ENCODE measurements around the gene DPP9.

Gene DPP9

GRCh38 chr19:4647676-4648644, 75.7 kb downstream of the DPP9 start:
- no peak overlapping the region for H3K4me3 ChIP-seq
- TF ChIP-seq FOXP2 (optimal IDR thresholded peaks at IDR 0.05; ENCODE audit: control extremely low read depth, extremely low read length, insufficient read depth): no peak
- no peak for TF ChIP-seq POLR2AphosphoS5 (IDR thresholded peaks at IDR 0.05; ENCODE audit: borderline replicate concordance, low read depth, low read length)
- TF ChIP-seq EZH2 (IDR thresholded peaks at IDR 0.05): no peak
- no peak overlapping the region for H3K9ac ChIP-seq (ENCODE audit: insufficient read length)
- no peaks in the 10 kb centered on the region for H3K9me3 ChIP-seq (ENCODE audit: low read depth, low read length)
- no peak for DNase-seq (ENCODE audit: low read depth, low spot score)
- no peak overlapping the region for H3K27ac ChIP-seq
- no peaks in the 10 kb centered on the region for H3K36me3 ChIP-seq (ENCODE audit: insufficient read depth, low read length)

GRCh38 chr19:4645718-4646117, 77.9 kb downstream of the DPP9 start:
- Histone ChIP-seq H3K9ac (ENCODE audit: insufficient read length) (no peak overlapping the region), H3K9me3 (ENCODE audit: low read depth, low read length) (no peaks in the 10 kb centered on the region), H3K36me3 (ENCODE audit: insufficient read depth, low read length) (no peaks in the 10 kb centered on the region), H3K27ac (no peak overlapping the region), H3K4me3 (no peak overlapping the region)
- no peak for TF ChIP-seq POLR2AphosphoS5 (IDR thresholded peaks at IDR 0.05; ENCODE audit: borderline replicate concordance, low read depth, low read length)
- TF ChIP-seq EZH2 (IDR thresholded peaks at IDR 0.05): no peak
- DNase-seq (ENCODE audit: low read depth, low spot score): no peak

GRCh38 chr19:4642625-4643024, 81.0 kb downstream of the DPP9 start:
- H3K9ac ChIP-seq (ENCODE audit: insufficient read length): no peak overlapping the region
- no peak overlapping the region for H3K27ac ChIP-seq
- no peaks in the 10 kb centered on the region for H3K9me3 ChIP-seq (ENCODE audit: low read depth, low read length)
- no peak for TF ChIP-seq EZH2 (IDR thresholded peaks at IDR 0.05)
- no peak for TF ChIP-seq FOXP2 (optimal IDR thresholded peaks at IDR 0.05; ENCODE audit: control extremely low read depth, extremely low read length, insufficient read depth)
- TF ChIP-seq POLR2AphosphoS5 (IDR thresholded peaks at IDR 0.05; ENCODE audit: borderline replicate concordance, low read depth, low read length): no peak
- no peak for DNase-seq (ENCODE audit: low read depth, low spot score)
- H3K4me3 ChIP-seq: no peak overlapping the region
- H3K36me3 ChIP-seq (ENCODE audit: insufficient read depth, low read length): no peaks in the 10 kb centered on the region

GRCh38 chr19:4641132-4641531, 82.5 kb downstream of the DPP9 start:
- no peak for DNase-seq (ENCODE audit: low read depth, low spot score)
- Histone ChIP-seq H3K27ac (no peak overlapping the region), H3K9me3 (ENCODE audit: low read depth, low read length) (no peaks in the 10 kb centered on the region), H3K4me3 (no peak overlapping the region), H3K36me3 (ENCODE audit: insufficient read depth, low read length) (no peaks in the 10 kb centered on the region), H3K9ac (ENCODE audit: insufficient read length) (no peak overlapping the region)
- TF ChIP-seq EZH2 (IDR thresholded peaks at IDR 0.05) (no peak), POLR2AphosphoS5 (IDR thresholded peaks at IDR 0.05; ENCODE audit: borderline replicate concordance, low read depth, low read length) (no peak), FOXP2 (optimal IDR thresholded peaks at IDR 0.05; ENCODE audit: control extremely low read depth, extremely low read length, insufficient read depth) (no peak)

GRCh38 chr19:4640247-4641000, 83.2 kb downstream of the DPP9 start:
- H3K27ac ChIP-seq: no peak overlapping the region
- peak overlapping the region; percentile 86 for H3K9ac ChIP-seq (ENCODE audit: insufficient read length)
- TF ChIP-seq FOXP2 (optimal IDR thresholded peaks at IDR 0.05; ENCODE audit: control extremely low read depth, extremely low read length, insufficient read depth) (no peak), EZH2 (IDR thresholded peaks at IDR 0.05) (no peak), POLR2AphosphoS5 (IDR thresholded peaks at IDR 0.05; ENCODE audit: borderline replicate concordance, low read depth, low read length) (no peak)
- peak overlapping the region; percentile 98 for H3K4me3 ChIP-seq
- DNase-seq (ENCODE audit: low read depth, low spot score): no peak
- no peaks in the 10 kb centered on the region for H3K9me3 ChIP-seq (ENCODE audit: low read depth, low read length)
- H3K36me3 ChIP-seq (ENCODE audit: insufficient read depth, low read length): no peaks in the 10 kb centered on the region

GRCh38 chr19:4639531-4640246, 84.0 kb downstream of the DPP9 start:
- no peak for TF ChIP-seq EZH2 (IDR thresholded peaks at IDR 0.05)
- no peak for DNase-seq (ENCODE audit: low read depth, low spot score)
- H3K9ac ChIP-seq (ENCODE audit: insufficient read length): peak overlapping the region; percentile 86
- no peak overlapping the region for H3K27ac ChIP-seq
- H3K36me3 ChIP-seq (ENCODE audit: insufficient read depth, low read length): no peaks in the 10 kb centered on the region
- peak overlapping the region; percentile 98 for H3K4me3 ChIP-seq
- H3K9me3 ChIP-seq (ENCODE audit: low read depth, low read length): no peaks in the 10 kb centered on the region

GRCh38 chr19:4638828-4639530, 84.7 kb downstream of the DPP9 start, which contains the start of gene TNFAIP8L1:
TSS of gene TNFAIP8L1 (plus strand) at chr19:4639516. CDS start at chr19:4651870, 12,354 bp downstream.
- DNase-seq (ENCODE audit: low read depth, low spot score): peak; percentile 61

More at GRCh38 chr19:4638828-4639530, 84.7 kb downstream of the DPP9 start, which contains the start of gene TNFAIP8L1:
- H3K27ac ChIP-seq: peak within 1 kb of the TSS; percentile 77; the same call in 1 of the 2 replicates
- TF ChIP-seq POLR2AphosphoS5 (IDR thresholded peaks at IDR 0.05; ENCODE audit: borderline replicate concordance, low read depth, low read length) (peak; percentile 51), EZH2 (IDR thresholded peaks at IDR 0.05) (no peak)
- no peaks in the 10 kb centered on the region for H3K36me3 ChIP-seq (ENCODE audit: insufficient read depth, low read length)
- H3K9ac ChIP-seq (ENCODE audit: insufficient read length): peak within 1 kb of the TSS; percentile 86
- H3K9me3 ChIP-seq (ENCODE audit: low read depth, low read length): no peaks in the 10 kb centered on the region
- peak within 1 kb of the TSS; percentile 98 for H3K4me3 ChIP-seq

Data from SK-N-MC (cell line).